Panc1 (cell line): ENCODE data around the gene KTN1.

ENCODE experiments used
- CTCF ChIP-seq: fragments of 450-650 bp; IDR thresholded peaks from 2 replicates; pipeline ENCODE4 v1.5.1; 2017; ENCODE audit warnings: mild to moderate bottlenecking
- POLR2AphosphoS5 ChIP-seq: IDR thresholded peaks from 2 replicates; pipeline ENCODE4 v1.6.1; 2012; ENCODE audit warnings: mild to moderate bottlenecking, low read depth, low read length, moderate library complexity
- TF ChIP-seq, protein P1 (sequence below), 2 experiments: IDR thresholded peaks; 2 replicates each; pipeline ENCODE4 v1.6.1; 2011 to 2012; ENCODE audit warnings: low read depth in 2 of 2, control low read depth in 1 of 2, low read length in 1 of 2, mild to moderate bottlenecking in 1 of 2, moderate library complexity in 1 of 2; ENCODE audit not compliant: insufficient read depth in 1 of 2

- no peak for TF ChIP-seq POLR2AphosphoS5
- no peak for TF ChIP-seq CTCF
- TF ChIP-seq, protein P1, sequence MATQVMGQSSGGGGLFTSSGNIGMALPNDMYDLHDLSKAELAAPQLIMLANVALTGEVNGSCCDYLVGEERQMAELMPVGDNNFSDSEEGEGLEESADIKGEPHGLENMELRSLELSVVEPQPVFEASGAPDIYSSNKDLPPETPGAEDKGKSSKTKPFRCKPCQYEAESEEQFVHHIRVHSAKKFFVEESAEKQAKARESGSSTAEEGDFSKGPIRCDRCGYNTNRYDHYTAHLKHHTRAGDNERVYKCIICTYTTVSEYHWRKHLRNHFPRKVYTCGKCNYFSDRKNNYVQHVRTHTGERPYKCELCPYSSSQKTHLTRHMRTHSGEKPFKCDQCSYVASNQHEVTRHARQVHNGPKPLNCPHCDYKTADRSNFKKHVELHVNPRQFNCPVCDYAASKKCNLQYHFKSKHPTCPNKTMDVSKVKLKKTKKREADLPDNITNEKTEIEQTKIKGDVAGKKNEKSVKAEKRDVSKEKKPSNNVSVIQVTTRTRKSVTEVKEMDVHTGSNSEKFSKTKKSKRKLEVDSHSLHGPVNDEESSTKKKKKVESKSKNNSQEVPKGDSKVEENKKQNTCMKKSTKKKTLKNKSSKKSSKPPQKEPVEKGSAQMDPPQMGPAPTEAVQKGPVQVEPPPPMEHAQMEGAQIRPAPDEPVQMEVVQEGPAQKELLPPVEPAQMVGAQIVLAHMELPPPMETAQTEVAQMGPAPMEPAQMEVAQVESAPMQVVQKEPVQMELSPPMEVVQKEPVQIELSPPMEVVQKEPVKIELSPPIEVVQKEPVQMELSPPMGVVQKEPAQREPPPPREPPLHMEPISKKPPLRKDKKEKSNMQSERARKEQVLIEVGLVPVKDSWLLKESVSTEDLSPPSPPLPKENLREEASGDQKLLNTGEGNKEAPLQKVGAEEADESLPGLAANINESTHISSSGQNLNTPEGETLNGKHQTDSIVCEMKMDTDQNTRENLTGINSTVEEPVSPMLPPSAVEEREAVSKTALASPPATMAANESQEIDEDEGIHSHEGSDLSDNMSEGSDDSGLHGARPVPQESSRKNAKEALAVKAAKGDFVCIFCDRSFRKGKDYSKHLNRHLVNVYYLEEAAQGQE (IDR thresholded peaks at IDR 0.05; ENCODE audit: insufficient read depth in 1 of 2, low read depth in 2 of 2, low read length in 1 of 2) = no peak
Observed at GRCh38 chr14:55720796-55721195, 140.8 kb downstream of the KTN1 start.
